Measurements from ENCODE around the gene USP49.

DNA sequence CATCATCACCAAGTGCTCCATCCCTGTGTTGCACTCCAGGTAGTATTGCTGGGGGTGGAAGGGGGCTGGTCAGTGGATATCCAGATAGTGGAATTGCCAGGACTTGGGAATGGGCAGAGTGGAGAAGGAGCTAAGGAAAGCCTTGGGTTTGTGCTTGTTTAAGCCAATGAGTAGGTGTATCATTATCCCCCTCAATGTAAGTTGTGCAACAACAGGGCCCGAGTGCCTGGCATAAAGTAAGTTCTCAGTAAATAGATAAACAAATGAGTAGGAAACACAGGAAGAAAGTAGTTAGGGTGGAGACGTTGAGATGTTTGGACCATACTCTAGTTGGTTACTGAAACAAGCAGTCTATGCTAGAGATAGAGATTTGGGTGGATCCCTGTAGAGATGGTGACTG lies 36.6 kb upstream of the USP49 start:
- no peak for TF ChIP-seq POLR2A (IDR thresholded peaks at IDR 0.05; ENCODE audit: low read depth, low read length)
- no peak for TF ChIP-seq TAF1 (IDR thresholded peaks at IDR 0.05; ENCODE audit: borderline replicate concordance, low read depth, low read length)

Measured in GM12892 (cell line).